Astrocyte (in vitro differentiated cells and primary cell): ENCODE data around the gene SETD4. TPM values are rescaled to one million over a fixed set of nuclear protein-coding genes. Genes with fewer than 3 reads are reported as not detected.

Experiments used
- DNase-seq: peaks from one replicate; pipeline ENCODE4 v3.0.0-alpha.2; 2010; ENCODE audit warnings: low read depth
- FAIRE-seq: peaks from 2 replicates; lab custom pipeline; 2011; peaks lifted over from hg19 to GRCh38; lab: Jason Lieb, UNC
- H2AFZ ChIP-seq: 2 replicates; pipeline ENCODE4 v1.6.0; 2012; ENCODE audit warnings: low read depth, low read length, inconsistent platforms
- H3K27ac ChIP-seq: 2 replicates; pipeline ENCODE4 v1.5.1; 2011; ENCODE audit warnings: low read depth, low read length, inconsistent platforms
- H3K27me3 ChIP-seq: 2 replicates; pipeline ENCODE4 v1.6.0; 2011; ENCODE audit warnings: low read length, inconsistent platforms; ENCODE audit not compliant: insufficient read depth
- H3K36me3 ChIP-seq: 2 replicates; pipeline ENCODE4 v1.5.1; 2011; ENCODE audit warnings: low read length, inconsistent platforms; ENCODE audit not compliant: insufficient read depth
- H3K4me1 ChIP-seq: 2 replicates; pipeline ENCODE4 v1.5.1; 2011; ENCODE audit warnings: low read length, inconsistent platforms; ENCODE audit not compliant: insufficient read depth
- H3K4me2 ChIP-seq: 2 replicates; pipeline ENCODE4 v1.6.0; 2012; ENCODE audit warnings: low read length, inconsistent platforms
- H3K4me3 ChIP-seq: 2 replicates; pipeline ENCODE4 v1.5.1; 2011; ENCODE audit warnings: low read depth, mild to moderate bottlenecking, low read length, inconsistent platforms; ENCODE audit not compliant: insufficient read depth
- H3K79me2 ChIP-seq: 2 replicates; pipeline ENCODE4 v1.6.0; 2012; ENCODE audit warnings: mild to moderate bottlenecking, low read length, inconsistent platforms; ENCODE audit not compliant: insufficient read depth
- H3K9ac ChIP-seq: 2 replicates; pipeline ENCODE4 v1.6.0; 2012; ENCODE audit warnings: mild to moderate bottlenecking, low read length, inconsistent platforms
- H3K9me3 ChIP-seq: 2 replicates; pipeline ENCODE4 v1.5.1; 2012; ENCODE audit warnings: low read depth, mild to moderate bottlenecking, low read length, inconsistent platforms; ENCODE audit not compliant: insufficient read depth
- H4K20me1 ChIP-seq: 2 replicates; pipeline ENCODE4 v1.6.0; 2012; ENCODE audit warnings: low read length, inconsistent platforms; ENCODE audit not compliant: insufficient read depth
- H3K27ac Mint-ChIP-seq: one replicate; pipeline ENCODE4 v1.8.0; 2021; ENCODE audit warnings: mild to moderate bottlenecking, mixed read lengths; ENCODE audit not compliant: unreplicated experiment
- H3K27me3 Mint-ChIP-seq: one replicate; pipeline ENCODE4 v1.8.0; 2021; ENCODE audit warnings: low read depth, mixed read lengths; ENCODE audit not compliant: unreplicated experiment
- H3K36me3 Mint-ChIP-seq: one replicate; pipeline ENCODE4 v1.8.0; 2021; ENCODE audit warnings: low read depth, mixed read lengths; ENCODE audit not compliant: unreplicated experiment
- H3K4me1 Mint-ChIP-seq: one replicate; pipeline ENCODE4 v1.8.0; 2021; ENCODE audit warnings: low read depth, mixed read lengths; ENCODE audit not compliant: unreplicated experiment
- H3K4me3 Mint-ChIP-seq: one replicate; pipeline ENCODE4 v1.8.0; 2021; ENCODE audit warnings: mild to moderate bottlenecking, moderate library complexity, mixed read lengths; ENCODE audit not compliant: unreplicated experiment
- H3K9me3 Mint-ChIP-seq: one replicate; pipeline ENCODE4 v1.8.0; 2021; ENCODE audit warnings: mild to moderate bottlenecking, mixed read lengths; ENCODE audit not compliant: unreplicated experiment
- EZH2 ChIP-seq: IDR thresholded peaks from 2 replicates; pipeline ENCODE4 v1.6.1; 2012; ENCODE audit warnings: mild to moderate bottlenecking, low read length, inconsistent platforms; ENCODE audit not compliant: insufficient read depth
- total RNA-seq: library from RNA; stranded (reverse); gene quantifications from 2 replicates; pipeline ENCODE4 v1.2.1, GENCODE V29; 2021
- TF ChIP-seq, protein P1 (sequence below): IDR thresholded peaks from 2 replicates; pipeline ENCODE4 v1.5.1; 2011; ENCODE audit warnings: low read depth, mild to moderate bottlenecking, inconsistent platforms, low read length, moderate library complexity; ENCODE audit not compliant: insufficient read depth

SETD4 gene
- total RNA-seq, 1 donor from 2014 or later: 14.8 TPM

DNA sequence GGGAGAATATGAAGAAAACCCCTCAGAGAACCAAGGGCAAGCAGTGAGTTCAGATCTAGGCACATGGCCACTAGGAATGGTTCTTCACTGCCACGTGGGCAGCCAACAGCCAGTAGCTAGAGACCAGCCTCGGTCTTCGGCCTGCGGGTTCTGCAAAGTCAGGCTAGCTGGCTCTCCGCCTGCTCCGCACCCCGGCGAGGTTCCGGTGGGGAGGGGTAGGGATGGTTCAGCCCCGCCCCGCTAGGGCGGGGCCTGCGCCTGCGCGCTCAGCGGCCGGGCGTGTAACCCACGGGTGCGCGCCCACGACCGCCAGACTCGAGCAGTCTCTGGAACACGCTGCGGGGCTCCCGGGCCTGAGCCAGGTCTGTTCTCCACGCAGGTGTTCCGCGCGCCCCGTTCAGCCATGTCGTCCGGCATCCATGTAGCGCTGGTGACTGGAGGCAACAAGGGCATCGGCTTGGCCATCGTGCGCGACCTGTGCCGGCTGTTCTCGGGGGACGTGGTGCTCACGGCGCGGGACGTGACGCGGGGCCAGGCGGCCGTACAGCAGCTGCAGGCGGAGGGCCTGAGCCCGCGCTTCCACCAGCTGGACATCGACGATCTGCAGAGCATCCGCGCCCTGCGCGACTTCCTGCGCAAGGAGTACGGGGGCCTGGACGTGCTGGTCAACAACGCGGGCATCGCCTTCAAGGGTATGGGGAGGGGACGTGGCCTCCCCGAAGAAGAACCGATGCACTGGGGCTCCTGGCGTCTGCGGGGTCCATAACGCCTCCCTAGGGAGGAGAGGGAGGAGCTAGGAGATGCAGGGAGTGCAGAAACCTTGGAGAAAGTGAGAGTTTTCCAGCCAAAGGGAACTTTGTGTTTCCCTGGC lies 9.6 kb upstream of the SETD4 start, which contains the start of gene CBR1:
CBR1 (plus strand) TSS at position 312 of the 871 bp plus-strand sequence; CDS start at position 404, 92 bp downstream.
- Histone ChIP-seq H3K79me2 (peaks cover 18% of the 10 kb centered on the region), H3K27me3 (no peaks in the 10 kb centered on the region), H3K9ac (peak within 1 kb of the TSS; percentile 81), H3K4me1 (peaks cover 21% of the 10 kb centered on the region), H3K36me3 (peaks cover 2% of the 10 kb centered on the region), H4K20me1 (peaks cover 24% of the 10 kb centered on the region), H3K27ac (peak within 1 kb of the TSS; percentile 57), H2AFZ (peak within 1 kb of the TSS; percentile 99), H3K4me2 (peak within 1 kb of the TSS; percentile 93), H3K9me3 (peaks cover 13% of the 10 kb centered on the region), H3K4me3 (peak within 1 kb of the TSS; percentile 80)
- no peak for TF ChIP-seq EZH2
- TF ChIP-seq, protein P1, sequence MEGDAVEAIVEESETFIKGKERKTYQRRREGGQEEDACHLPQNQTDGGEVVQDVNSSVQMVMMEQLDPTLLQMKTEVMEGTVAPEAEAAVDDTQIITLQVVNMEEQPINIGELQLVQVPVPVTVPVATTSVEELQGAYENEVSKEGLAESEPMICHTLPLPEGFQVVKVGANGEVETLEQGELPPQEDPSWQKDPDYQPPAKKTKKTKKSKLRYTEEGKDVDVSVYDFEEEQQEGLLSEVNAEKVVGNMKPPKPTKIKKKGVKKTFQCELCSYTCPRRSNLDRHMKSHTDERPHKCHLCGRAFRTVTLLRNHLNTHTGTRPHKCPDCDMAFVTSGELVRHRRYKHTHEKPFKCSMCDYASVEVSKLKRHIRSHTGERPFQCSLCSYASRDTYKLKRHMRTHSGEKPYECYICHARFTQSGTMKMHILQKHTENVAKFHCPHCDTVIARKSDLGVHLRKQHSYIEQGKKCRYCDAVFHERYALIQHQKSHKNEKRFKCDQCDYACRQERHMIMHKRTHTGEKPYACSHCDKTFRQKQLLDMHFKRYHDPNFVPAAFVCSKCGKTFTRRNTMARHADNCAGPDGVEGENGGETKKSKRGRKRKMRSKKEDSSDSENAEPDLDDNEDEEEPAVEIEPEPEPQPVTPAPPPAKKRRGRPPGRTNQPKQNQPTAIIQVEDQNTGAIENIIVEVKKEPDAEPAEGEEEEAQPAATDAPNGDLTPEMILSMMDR: no peak
- Mint-ChIP-seq H3K36me3 (peaks cover 3% of the 10 kb centered on the region), H3K4me1 (peaks cover 2% of the 10 kb centered on the region), H3K4me3 (peak within 1 kb of the TSS; percentile 86), H3K9me3 (peaks cover 11% of the 10 kb centered on the region), H3K27me3 (no peaks in the 10 kb centered on the region), H3K27ac (no peak within 1 kb of the TSS)
- peak; percentile 89 for DNase-seq
- FAIRE-seq: no peak

DNA sequence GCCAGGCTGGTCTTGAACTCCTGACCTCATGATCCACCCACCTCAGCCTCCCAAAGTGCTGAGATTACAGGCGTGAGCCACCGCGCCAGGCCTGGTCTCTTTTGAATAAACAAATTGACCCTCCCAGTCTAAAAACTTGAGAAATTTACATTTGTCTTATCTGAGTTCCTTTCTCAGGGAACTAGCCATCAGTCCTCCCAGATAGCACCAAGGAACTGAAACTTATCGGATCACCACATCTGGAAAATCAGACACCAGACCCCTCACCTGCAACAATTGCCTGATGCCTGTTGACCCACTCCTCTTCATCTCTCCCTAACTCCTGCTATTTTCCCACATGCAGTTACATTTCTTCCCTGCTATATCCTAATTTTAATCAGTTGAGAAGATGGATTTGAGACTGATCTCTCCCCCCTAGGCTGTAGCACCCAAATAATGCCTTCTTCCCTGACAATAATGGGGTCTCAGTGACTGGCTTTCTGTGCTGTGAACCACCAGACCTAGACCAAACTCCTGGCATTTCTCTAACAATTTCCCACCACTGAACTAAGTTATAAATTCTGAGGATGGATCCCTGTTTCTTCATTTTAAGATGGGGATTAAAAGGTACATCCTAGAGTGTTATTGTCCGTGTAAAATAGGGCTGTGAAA lies 8.5 kb upstream of the SETD4 start:
- H3K79me2 ChIP-seq: peaks cover 18% of the 10 kb centered on the region
- DNase-seq (no peak), FAIRE-seq (no peak)
- peaks cover 11% of the 10 kb centered on the region for H3K9me3 Mint-ChIP-seq
- H3K4me3 ChIP-seq: no peak overlapping the region
- H3K9ac ChIP-seq: no peak overlapping the region
- no peaks in the 10 kb centered on the region for H3K27me3 ChIP-seq
- no peak for TF ChIP-seq EZH2
- TF ChIP-seq, protein P1: no peak
- H3K27me3 Mint-ChIP-seq: no peaks in the 10 kb centered on the region
- peaks cover 21% of the 10 kb centered on the region for H3K4me1 ChIP-seq
- no peak overlapping the region for H3K27ac Mint-ChIP-seq
- no peak overlapping the region for H2AFZ ChIP-seq
- H3K9me3 ChIP-seq: peaks cover 13% of the 10 kb centered on the region
- H3K36me3 ChIP-seq: peaks cover 2% of the 10 kb centered on the region
- no peak overlapping the region for H3K27ac ChIP-seq
- peaks cover 2% of the 10 kb centered on the region for H3K4me1 Mint-ChIP-seq
- peaks cover 3% of the 10 kb centered on the region for H3K36me3 Mint-ChIP-seq
- peak overlapping the region; percentile 93 for H3K4me2 ChIP-seq
- H3K4me3 Mint-ChIP-seq: peak overlapping the region; percentile 40
- peaks cover 24% of the 10 kb centered on the region for H4K20me1 ChIP-seq
